Measurements from ENCODE around the gene KLHL40. TPM values are rescaled to one million over a fixed set of nuclear protein-coding genes. Genes with fewer than 3 reads are reported as not detected.

Gene KLHL40, protein sequence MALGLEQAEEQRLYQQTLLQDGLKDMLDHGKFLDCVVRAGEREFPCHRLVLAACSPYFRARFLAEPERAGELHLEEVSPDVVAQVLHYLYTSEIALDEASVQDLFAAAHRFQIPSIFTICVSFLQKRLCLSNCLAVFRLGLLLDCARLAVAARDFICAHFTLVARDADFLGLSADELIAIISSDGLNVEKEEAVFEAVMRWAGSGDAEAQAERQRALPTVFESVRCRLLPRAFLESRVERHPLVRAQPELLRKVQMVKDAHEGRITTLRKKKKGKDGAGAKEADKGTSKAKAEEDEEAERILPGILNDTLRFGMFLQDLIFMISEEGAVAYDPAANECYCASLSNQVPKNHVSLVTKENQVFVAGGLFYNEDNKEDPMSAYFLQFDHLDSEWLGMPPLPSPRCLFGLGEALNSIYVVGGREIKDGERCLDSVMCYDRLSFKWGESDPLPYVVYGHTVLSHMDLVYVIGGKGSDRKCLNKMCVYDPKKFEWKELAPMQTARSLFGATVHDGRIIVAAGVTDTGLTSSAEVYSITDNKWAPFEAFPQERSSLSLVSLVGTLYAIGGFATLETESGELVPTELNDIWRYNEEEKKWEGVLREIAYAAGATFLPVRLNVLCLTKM
- not detected in 2 replicates for total RNA-seq

DNA sequence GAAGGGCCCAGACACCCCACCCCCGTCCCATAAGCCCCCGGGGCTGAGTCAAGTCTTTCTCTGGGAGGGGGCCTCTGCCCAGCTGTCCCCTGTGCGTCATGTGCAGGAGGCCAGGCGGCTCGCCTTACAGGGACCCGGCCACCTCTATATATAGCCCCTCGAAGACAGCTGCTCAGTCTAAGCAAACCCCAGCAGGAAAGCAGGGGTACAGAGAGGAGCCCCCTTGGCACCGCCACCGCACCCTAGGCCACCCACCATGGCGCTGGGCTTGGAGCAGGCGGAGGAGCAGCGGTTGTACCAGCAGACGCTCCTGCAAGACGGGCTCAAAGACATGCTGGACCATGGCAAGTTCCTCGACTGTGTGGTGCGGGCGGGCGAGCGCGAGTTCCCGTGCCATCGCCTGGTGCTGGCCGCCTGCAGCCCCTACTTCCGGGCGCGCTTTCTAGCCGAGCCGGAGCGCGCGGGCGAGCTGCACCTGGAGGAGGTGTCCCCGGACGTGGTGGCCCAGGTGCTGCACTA, at the start of gene KLHL40:
Gene KLHL40 (plus strand): TSS at position 175 of the 519 bp plus-strand sequence. CDS start 82 bp downstream, at position 257.

DNA sequence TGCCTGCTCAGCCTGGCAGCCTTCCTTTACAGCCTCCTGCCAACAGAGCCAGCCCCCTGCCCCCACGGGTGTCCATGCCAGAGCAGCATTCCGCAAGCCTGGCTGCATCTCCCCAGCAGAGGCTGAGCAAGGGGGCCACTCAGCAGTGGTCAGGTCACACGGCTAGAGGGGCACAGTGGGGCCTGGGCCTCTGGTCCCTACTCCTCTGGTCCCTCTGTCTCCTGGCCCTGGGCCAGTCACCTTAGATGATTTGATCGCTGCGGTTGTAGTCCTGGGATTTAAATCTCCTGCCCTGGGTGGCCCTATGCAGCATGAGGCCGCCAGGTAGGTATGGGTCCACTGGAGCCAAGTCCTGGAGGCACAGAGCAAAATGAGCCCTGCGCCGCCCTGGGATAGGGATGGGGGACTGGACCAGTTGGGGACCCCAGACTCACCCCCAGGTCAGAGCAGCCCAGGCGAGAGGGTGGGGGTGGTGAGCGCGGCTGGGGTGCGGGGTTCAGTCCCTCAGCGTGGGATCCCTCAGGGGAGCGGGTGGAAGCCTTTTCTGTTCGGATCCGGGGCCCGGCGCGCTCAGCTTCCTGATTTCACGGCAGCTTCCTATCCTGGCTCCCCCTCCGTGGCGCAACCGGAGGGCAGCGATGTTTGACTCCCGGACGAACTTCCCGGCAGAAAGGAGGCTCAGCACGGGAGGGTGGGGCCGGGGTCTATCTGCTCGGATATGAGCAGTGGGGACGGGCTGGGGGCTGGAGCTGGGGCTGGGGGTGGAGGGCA, 31.6 kb upstream of the KLHL40 start, which contains the start of gene ZBTB47:
Gene ZBTB47 (plus strand): TSS at position 138 of the 771 bp plus-strand sequence. CDS start 4,659 bp downstream, outside the sequence.

DNA sequence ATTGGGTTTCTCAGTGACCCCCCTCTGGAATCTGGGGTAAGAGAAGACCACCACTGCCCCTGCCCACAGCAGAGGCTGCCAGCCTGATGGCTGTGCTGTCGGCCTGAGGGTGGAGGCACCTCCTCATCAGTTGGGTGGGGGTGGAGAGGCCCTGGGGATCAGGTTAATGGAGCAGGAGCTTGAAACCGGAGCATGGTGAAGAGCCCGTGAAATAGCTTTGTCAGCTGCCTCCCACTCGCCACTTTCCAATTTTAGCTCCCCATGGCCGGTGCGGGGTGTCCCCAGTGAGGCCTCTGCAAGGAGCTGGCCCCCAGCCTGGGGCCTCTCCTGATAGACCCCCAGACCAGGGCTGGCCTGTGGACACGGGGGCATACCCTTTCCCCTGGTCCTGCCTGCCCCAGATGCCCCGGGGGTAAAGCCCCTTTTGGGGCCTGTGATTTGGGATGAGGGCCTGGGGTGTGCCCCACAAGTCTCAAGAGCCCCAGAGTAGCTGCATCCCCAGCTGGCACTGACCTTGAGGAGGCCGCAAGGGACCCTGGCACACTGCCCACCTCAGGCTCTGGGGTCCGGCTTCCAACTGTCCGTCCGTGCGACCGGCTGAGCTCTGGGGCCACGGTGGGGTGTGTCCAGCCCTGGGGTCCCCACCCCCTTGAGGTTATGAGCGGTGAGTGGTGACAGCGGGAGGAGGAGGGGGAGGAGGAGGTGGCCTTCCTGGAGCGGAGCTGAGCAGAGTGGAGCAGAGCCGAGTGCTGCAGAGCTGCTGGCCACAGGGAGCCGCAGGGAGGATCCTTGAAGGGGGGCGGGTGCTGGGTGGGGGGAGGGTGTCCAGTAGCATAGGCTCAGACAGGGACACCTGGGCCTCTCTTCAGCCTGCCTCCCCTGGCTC, 17.0 kb downstream of the KLHL40 start, which contains the start of gene HHATL:
Gene HHATL (minus strand): TSS at position 733 of the 886 bp plus-strand sequence. CDS start 1,972 bp downstream, outside the sequence.

Other genes with a start within 250 kb of the KLHL40 start
- 0.24 and 0.32 TPM in 2 replicates for gene VIPR1, start 182.9 kb upstream of the KLHL40 start, total RNA-seq
- gene SEC22C, start 103.6 kb upstream of the KLHL40 start, total RNA-seq, result 76.1 and 79.4 TPM in 2 replicates
- 9.4 and 12.3 TPM in 2 replicates for gene SS18L2, start 94.7 kb upstream of the KLHL40 start, total RNA-seq
- gene NKTR, start 84.9 kb upstream of the KLHL40 start, total RNA-seq, result 74.0 and 101 TPM in 2 replicates
- gene ZBTB47, start 31.8 kb upstream of the KLHL40 start, total RNA-seq, result 63.5 and 63.9 TPM in 2 replicates
- gene HHATL, start 17.3 kb downstream of the KLHL40 start, total RNA-seq, result not detected in 2 replicates
- 0.16 and 0.49 TPM in 2 replicates for gene CCDC13, start 87.7 kb downstream of the KLHL40 start, total RNA-seq
- gene HIGD1A, start 119.0 kb downstream of the KLHL40 start, total RNA-seq, result 63.3 and 83.2 TPM in 2 replicates
- gene ACKR2, start 123.9 kb downstream of the KLHL40 start, total RNA-seq, result not detected in 2 replicates
- gene CYP8B1, start 190.3 kb downstream of the KLHL40 start, total RNA-seq, result not detected in 2 replicates
- gene ZNF662, start 220.6 kb downstream of the KLHL40 start, total RNA-seq, result 4.3 and 6.7 TPM in 2 replicates

Data from hair follicle dermal papilla cell (primary cell).